Medulla oblongata (tissue), 1 donor: Measurements from ENCODE around the gene SLC66A2.

Experiments used
- DNase-seq: peaks from one replicate; pipeline ENCODE4 v3.0.0-alpha.2; 2015; ENCODE audit errors: extremely low spot score

The SLC66A2 gene

GRCh38 chr18:79937103-79937860, 14.2 kb downstream of the SLC66A2 start:
- no peak for DNase-seq

GRCh38 chr18:79936641-79937040, 14.8 kb downstream of the SLC66A2 start:
- no peak for DNase-seq

GRCh38 chr18:79935925-79936324, 15.5 kb downstream of the SLC66A2 start:
- no peak for DNase-seq

- DNase-seq = no peak
Observed at GRCh38 chr18:79935499-79935898, 16.0 kb downstream of the SLC66A2 start.

GRCh38 chr18:79935098-79935480, 16.4 kb downstream of the SLC66A2 start:
- DNase-seq = no peak

- no peak for DNase-seq
Observed at GRCh38 chr18:79934311-79935097, 16.9 kb downstream of the SLC66A2 start.

GRCh38 chr18:79933765-79934164, 17.7 kb downstream of the SLC66A2 start:
- DNase-seq = no peak

GRCh38 chr18:79932907-79933306, 18.5 kb downstream of the SLC66A2 start:
- DNase-seq = no peak

GRCh38 chr18:79931475-79931874, 20.0 kb downstream of the SLC66A2 start:
- DNase-seq = no peak

GRCh38 chr18:79930020-79930642, 21.3 kb downstream of the SLC66A2 start:
- no peak for DNase-seq

GRCh38 chr18:79928563-79928960, 22.9 kb downstream of the SLC66A2 start:
- no peak for DNase-seq

GRCh38 chr18:79927607-79928562, 23.6 kb downstream of the SLC66A2 start:
- DNase-seq = no peak

- DNase-seq = no peak
Observed at GRCh38 chr18:79926715-79927606, 24.5 kb downstream of the SLC66A2 start.

- DNase-seq = no peak
Observed at GRCh38 chr18:79926306-79926705, 25.1 kb downstream of the SLC66A2 start.

GRCh38 chr18:79924814-79925731, 26.4 kb downstream of the SLC66A2 start:
- DNase-seq = peak; percentile 44

GRCh38 chr18:79923896-79924585, 27.4 kb downstream of the SLC66A2 start:
- DNase-seq = no peak

GRCh38 chr18:79922971-79923411, 28.5 kb downstream of the SLC66A2 start:
- DNase-seq = no peak
